Loucy (cell line): ENCODE results near the gene INO80D.

ENCODE experiments used
- H2AFZ ChIP-seq: fragments of 200-600 bp; sonication (generic); 2 replicates; pipeline ENCODE4 v1.6.0; 2016; ENCODE audit warnings: antibody characterized with exemption, mild to moderate bottlenecking, low read length, moderate library complexity
- H3F3A ChIP-seq: fragments of 200-600 bp; 2 replicates; pipeline ENCODE4 v1.6.0; 2016; ENCODE audit warnings: antibody characterized with exemption, low read depth, mild to moderate bottlenecking
- H3K27me3 ChIP-seq: fragments of 200-600 bp; sonication (generic); 2 replicates; pipeline ENCODE4 v1.6.1; 2014; ENCODE audit warnings: low read length, mild to moderate bottlenecking; ENCODE audit not compliant: insufficient read depth, poor library complexity, severe bottlenecking
- H3K36me3 ChIP-seq: fragments of 200-600 bp; sonication (generic); 2 replicates; pipeline ENCODE4 v1.6.1; 2016; ENCODE audit warnings: low read length; ENCODE audit not compliant: insufficient read depth
- H3K4me1 ChIP-seq: fragments of 200-600 bp; sonication (generic); 2 replicates; pipeline ENCODE4 v1.5.1; 2014; ENCODE audit warnings: low read length, mild to moderate bottlenecking; ENCODE audit not compliant: insufficient read depth, poor library complexity, severe bottlenecking
- H3K4me2 ChIP-seq: fragments of 200-600 bp; sonication (generic); 2 replicates; pipeline ENCODE4 v1.6.0; 2014; ENCODE audit warnings: antibody characterized with exemption, low read length, low read depth, mild to moderate bottlenecking; ENCODE audit not compliant: poor library complexity, severe bottlenecking
- H3K4me3 ChIP-seq: fragments of 200-600 bp; sonication (generic); 2 replicates; pipeline ENCODE4 v1.5.1; 2014; ENCODE audit warnings: low read length, mild to moderate bottlenecking, mixed read lengths; ENCODE audit not compliant: poor library complexity, severe bottlenecking
- H3K79me2 ChIP-seq: fragments of 200-600 bp; sonication (generic); 2 replicates; pipeline ENCODE4 v1.6.1; 2014; ENCODE audit warnings: low read length; ENCODE audit not compliant: insufficient read depth
- H3K9ac ChIP-seq: fragments of 200-600 bp; sonication (generic); 2 replicates; pipeline ENCODE4 v1.6.0; 2014; ENCODE audit warnings: mild to moderate bottlenecking, low read depth, low read length, moderate library complexity; ENCODE audit not compliant: poor library complexity, severe bottlenecking
- H3K9me2 ChIP-seq: fragments of 200-600 bp; sonication (generic); replicated peaks from 2 replicates; pipeline ENCODE4 v1.6.1; 2016; ENCODE audit warnings: low read depth, low read length, mixed read lengths
- H3K9me3 ChIP-seq: fragments of 200-600 bp; sonication (generic); 2 replicates; pipeline ENCODE4 v1.6.1; 2014; ENCODE audit warnings: mild to moderate bottlenecking, antibody characterized with exemption, low read length, low read depth; ENCODE audit not compliant: insufficient read depth
- H4K20me1 ChIP-seq: fragments of 200-600 bp; sonication (generic); 2 replicates; pipeline ENCODE4 v1.6.0; 2014; ENCODE audit warnings: antibody characterized with exemption, low read length, mild to moderate bottlenecking; ENCODE audit not compliant: insufficient read depth, poor library complexity, severe bottlenecking
- EZH2phosphoT487 ChIP-seq: fragments of 200-600 bp; IDR thresholded peaks from 2 replicates; pipeline ENCODE4 v1.6.1; 2018; ENCODE audit warnings: antibody characterized with exemption, mild to moderate bottlenecking, moderate library complexity, borderline replicate concordance
- TF ChIP-seq, protein P1 (sequence below): fragments of 200-600 bp; sonication (generic); conservative IDR thresholded peaks from 2 replicates; pipeline ENCODE4 v1.5.1; 2014; ENCODE audit warnings: mild to moderate bottlenecking, antibody characterized with exemption, low read length

The INO80D gene

DNA sequence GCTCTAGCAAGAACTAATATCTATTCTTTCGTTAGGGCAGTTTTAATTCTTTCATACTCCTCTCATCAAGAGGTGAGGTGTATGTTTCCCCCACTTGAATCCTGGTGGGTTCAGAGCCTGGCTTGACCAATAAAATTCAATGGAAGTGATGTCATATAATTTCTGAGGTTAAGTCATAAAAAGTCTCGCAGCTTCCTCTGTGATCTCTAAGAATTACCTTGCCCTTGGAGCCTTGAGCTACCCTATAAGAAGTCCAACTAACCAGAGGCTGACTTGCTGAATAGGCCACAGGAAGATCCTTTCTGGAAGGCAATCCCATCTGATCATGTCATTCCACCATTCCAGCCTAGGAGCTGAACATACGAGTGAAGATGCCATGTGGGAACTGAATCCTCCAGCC, 26.1 kb upstream of the INO80D start:
- H3K9me2 ChIP-seq = no peaks in the 10 kb centered on the region
- no peak for TF ChIP-seq EZH2phosphoT487
- TF ChIP-seq, protein P1, sequence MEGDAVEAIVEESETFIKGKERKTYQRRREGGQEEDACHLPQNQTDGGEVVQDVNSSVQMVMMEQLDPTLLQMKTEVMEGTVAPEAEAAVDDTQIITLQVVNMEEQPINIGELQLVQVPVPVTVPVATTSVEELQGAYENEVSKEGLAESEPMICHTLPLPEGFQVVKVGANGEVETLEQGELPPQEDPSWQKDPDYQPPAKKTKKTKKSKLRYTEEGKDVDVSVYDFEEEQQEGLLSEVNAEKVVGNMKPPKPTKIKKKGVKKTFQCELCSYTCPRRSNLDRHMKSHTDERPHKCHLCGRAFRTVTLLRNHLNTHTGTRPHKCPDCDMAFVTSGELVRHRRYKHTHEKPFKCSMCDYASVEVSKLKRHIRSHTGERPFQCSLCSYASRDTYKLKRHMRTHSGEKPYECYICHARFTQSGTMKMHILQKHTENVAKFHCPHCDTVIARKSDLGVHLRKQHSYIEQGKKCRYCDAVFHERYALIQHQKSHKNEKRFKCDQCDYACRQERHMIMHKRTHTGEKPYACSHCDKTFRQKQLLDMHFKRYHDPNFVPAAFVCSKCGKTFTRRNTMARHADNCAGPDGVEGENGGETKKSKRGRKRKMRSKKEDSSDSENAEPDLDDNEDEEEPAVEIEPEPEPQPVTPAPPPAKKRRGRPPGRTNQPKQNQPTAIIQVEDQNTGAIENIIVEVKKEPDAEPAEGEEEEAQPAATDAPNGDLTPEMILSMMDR = no peak
- no peak overlapping the region for H3K4me3 ChIP-seq
- no peaks in the 10 kb centered on the region for H3F3A ChIP-seq
- no peak overlapping the region for H3K4me2 ChIP-seq
- H3K27me3 ChIP-seq = no peaks in the 10 kb centered on the region
- peaks cover 9% of the 10 kb centered on the region for H3K4me1 ChIP-seq
- H3K36me3 ChIP-seq = no peaks in the 10 kb centered on the region
- no peaks in the 10 kb centered on the region; the same call in 1 of the 2 replicates for H3K9me3 ChIP-seq
- H3K9ac ChIP-seq = no peak overlapping the region
- H4K20me1 ChIP-seq = no peaks in the 10 kb centered on the region
- H3K79me2 ChIP-seq = no peaks in the 10 kb centered on the region
- H2AFZ ChIP-seq = no peak overlapping the region

DNA sequence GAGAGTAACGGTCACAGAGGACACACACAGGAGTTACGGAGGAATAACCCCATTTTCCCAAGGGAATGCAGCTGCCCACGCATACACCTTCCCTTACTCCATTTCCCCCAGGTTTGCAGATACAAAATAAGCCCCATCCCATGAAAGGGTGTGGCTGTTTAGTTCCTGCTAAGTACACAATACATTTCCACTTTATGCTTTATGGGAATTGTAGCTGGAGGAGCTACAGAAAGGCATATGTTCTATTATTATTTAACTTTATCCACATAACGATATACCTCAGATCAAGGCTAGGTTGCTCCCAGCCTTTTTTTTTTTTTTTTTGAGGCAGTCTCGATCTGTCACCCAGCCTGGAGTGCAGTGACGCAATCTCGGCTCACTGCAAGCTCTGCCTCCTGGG, 22.7 kb upstream of the INO80D start:
- Histone ChIP-seq H3K4me1 (peaks cover 9% of the 10 kb centered on the region), H3K4me3 (no peak overlapping the region), H3K36me3 (no peaks in the 10 kb centered on the region), H3K79me2 (no peaks in the 10 kb centered on the region), H4K20me1 (no peaks in the 10 kb centered on the region), H3K4me2 (no peak overlapping the region), H3K9me3 (no peaks in the 10 kb centered on the region; the same call in 1 of the 2 replicates), H3K27me3 (no peaks in the 10 kb centered on the region), H2AFZ (no peak overlapping the region), H3K9ac (no peak overlapping the region), H3F3A (no peaks in the 10 kb centered on the region), H3K9me2 (no peaks in the 10 kb centered on the region)
- TF ChIP-seq, protein P1 = no peak
- TF ChIP-seq EZH2phosphoT487 = no peak

DNA sequence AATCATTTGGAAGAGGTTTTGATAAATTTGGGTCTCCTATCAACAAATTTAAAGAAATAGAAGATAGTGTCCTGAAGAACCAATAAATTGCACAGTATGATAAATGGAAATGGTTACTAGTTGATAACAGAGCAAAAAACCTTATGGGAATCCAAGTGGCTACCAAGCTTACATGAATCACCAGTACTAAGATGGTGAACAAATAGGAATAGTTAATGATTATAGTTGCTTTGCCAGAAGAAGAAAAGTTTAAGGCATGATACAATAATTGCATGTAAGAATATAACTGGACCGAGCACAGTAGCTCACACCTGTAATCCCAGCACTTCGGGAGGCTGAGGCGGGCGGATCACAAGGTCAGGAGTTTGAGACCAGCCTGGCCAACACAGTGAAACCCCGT, 19.6 kb upstream of the INO80D start:
- Histone ChIP-seq H4K20me1 (no peaks in the 10 kb centered on the region), H3K4me2 (no peak overlapping the region), H2AFZ (no peak overlapping the region), H3K9ac (no peak overlapping the region), H3K9me2 (no peaks in the 10 kb centered on the region), H3K79me2 (no peaks in the 10 kb centered on the region), H3K4me3 (no peak overlapping the region), H3K36me3 (no peaks in the 10 kb centered on the region), H3K27me3 (no peaks in the 10 kb centered on the region), H3K9me3 (no peaks in the 10 kb centered on the region), H3K4me1 (peaks cover 4% of the 10 kb centered on the region), H3F3A (no peaks in the 10 kb centered on the region)
- TF ChIP-seq, protein P1 = no peak
- TF ChIP-seq EZH2phosphoT487 = no peak
